Peyer's patch (tissue), 4 donors: ENCODE measurements around the gene RAI2. TPM values are rescaled to one million over a fixed set of nuclear protein-coding genes. Genes with fewer than 3 reads are reported as not detected.

ENCODE experiments used
- DNase-seq, 3 donors: peaks; one replicate each; pipeline ENCODE4 v3.0.0-alpha.2; 2017 to 2019
- H3K27ac ChIP-seq, 4 donors: fragments of 200-600 bp; sonication (generic); one replicate each; pipeline ENCODE4 v1.5.1; 2016 to 2019
- H3K27me3 ChIP-seq, 2 donors: fragments of 200-600 bp; sonication (generic); one replicate each; pipeline ENCODE4 v1.5.1; 2019
- H3K36me3 ChIP-seq, 3 donors: fragments of 200-600 bp; sonication (generic); one replicate each; pipeline ENCODE4 v1.5.1; 2016 to 2019
- H3K4me1 ChIP-seq, 4 donors: fragments of 200-600 bp; sonication (generic); one replicate each; pipeline ENCODE4 v1.5.1; 2016 to 2019
- H3K4me3 ChIP-seq, 4 donors: fragments of 200-600 bp; sonication (generic); 1 replicate in 3 of 4; 2 replicates in 1 of 4; pipeline ENCODE4 v1.5.1; 2016 to 2019; ENCODE audit warnings: mild to moderate bottlenecking in 1 of 4
- H3K9me3 ChIP-seq, 4 donors: fragments of 200-600 bp; sonication (generic); one replicate each; pipeline ENCODE4 v1.5.1; 2016 to 2019; ENCODE audit warnings: mild to moderate bottlenecking in 1 of 4
- CTCF ChIP-seq, 6 experiments: fragments of 450-650 bp in 4 of 6; fragments of 200-600 bp in 2 of 6; sonication (generic) in 1 of 6; IDR thresholded peaks; one replicate each; pipeline ENCODE4 v1.5.1; 2017 to 2019; ENCODE audit warnings: antibody characterized with exemption in 6 of 6, mild to moderate bottlenecking in 3 of 6, moderate library complexity in 1 of 6
- POLR2A ChIP-seq, 2 donors: fragments of 450-650 bp; IDR thresholded peaks; one replicate each; pipeline ENCODE4 v1.5.1; 2017; ENCODE audit warnings: antibody characterized with exemption in 2 of 2, mild to moderate bottlenecking in 2 of 2, moderate library complexity in 2 of 2
- total RNA-seq, 4 donors: library from RNA; depleted of rRNA; stranded (reverse); fragments of >200 nt; gene quantifications; one replicate each; pipeline ENCODE4 v1.1.0, GENCODE V29; 2016

The RAI2 gene
- total RNA-seq, 4 donors from 2014 or later: 5.4 to 25.6 (median 9.9) TPM

- Histone ChIP-seq H3K36me3 (no peaks in the 10 kb centered on the region), H3K9me3 (no peaks in the 10 kb centered on the region), H3K4me3 (no peak overlapping the region), H3K27ac (no peak overlapping the region), H3K27me3 (no peaks in the 10 kb centered on the region), H3K4me1 (no peaks in the 10 kb centered on the region)
- DNase-seq: no peak
- TF ChIP-seq CTCF (IDR thresholded peaks at IDR 0.05): no peak
- TF ChIP-seq POLR2A (IDR thresholded peaks at IDR 0.05): no peak
These were observed 21.8 kb downstream of the RAI2 start for GRCh38 chrX:17839269-17839668.

- TF ChIP-seq CTCF (IDR thresholded peaks at IDR 0.05) (no peak), POLR2A (IDR thresholded peaks at IDR 0.05) (no peak)
- Histone ChIP-seq H3K9me3 (no peaks in the 10 kb centered on the region), H3K4me1 (no peaks in the 10 kb centered on the region), H3K4me3 (no peak overlapping the region), H3K27ac (no peak overlapping the region), H3K36me3 (no peaks in the 10 kb centered on the region), H3K27me3 (no peaks in the 10 kb centered on the region)
- no peak for DNase-seq
These were observed 24.3 kb downstream of the RAI2 start for GRCh38 chrX:17836830-17837229.

- H3K9me3 ChIP-seq: no peaks in the 10 kb centered on the region
- no peaks in the 10 kb centered on the region for H3K4me1 ChIP-seq
- peak in 2 of 3 donors; percentile 52 to 55 for DNase-seq
- TF ChIP-seq POLR2A (IDR thresholded peaks at IDR 0.05) (no peak), CTCF (IDR thresholded peaks at IDR 0.05) (no peak)
- H3K4me3 ChIP-seq: no peak overlapping the region
- H3K27ac ChIP-seq: no peak overlapping the region
- H3K27me3 ChIP-seq: no peaks in the 10 kb centered on the region
- no peaks in the 10 kb centered on the region for H3K36me3 ChIP-seq
These were observed 27.1 kb downstream of the RAI2 start for GRCh38 chrX:17833954-17834353.

DNA sequence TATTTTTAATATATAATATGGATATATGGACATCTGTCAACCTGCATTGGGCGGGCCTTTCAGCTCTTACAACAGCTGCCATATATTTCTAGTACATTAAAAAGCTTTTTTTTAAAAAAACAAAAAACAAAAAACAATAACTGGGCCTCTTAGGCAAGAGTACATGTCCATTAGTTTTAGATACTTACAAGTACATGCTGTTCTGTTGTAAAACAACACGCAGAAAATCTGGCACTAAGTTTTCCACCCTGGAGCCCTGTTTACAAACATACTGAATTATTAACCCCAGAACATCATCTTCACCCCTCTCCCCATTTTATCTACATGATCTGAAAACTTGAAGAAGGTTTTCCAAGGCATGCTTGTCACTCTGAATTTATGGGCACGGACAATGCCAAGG, 29.8 kb downstream of the RAI2 start:
- TF ChIP-seq POLR2A (IDR thresholded peaks at IDR 0.05) (no peak), CTCF (IDR thresholded peaks at IDR 0.05) (no peak)
- H3K36me3 ChIP-seq: no peaks in the 10 kb centered on the region
- H3K9me3 ChIP-seq: no peaks in the 10 kb centered on the region
- H3K27me3 ChIP-seq: no peaks in the 10 kb centered on the region
- no peak overlapping the region for H3K4me3 ChIP-seq
- no peak for DNase-seq
- peak overlapping the region in 1 of 4 donors; percentile 27 for H3K27ac ChIP-seq
- H3K4me1 ChIP-seq: no peaks in the 10 kb centered on the region

- H3K27ac ChIP-seq: peak overlapping the region in 1 of 4 donors; percentile 45
These were observed 30.9 kb downstream of the RAI2 start for GRCh38 chrX:17830211-17830610.

More at GRCh38 chrX:17830211-17830610, 30.9 kb downstream of the RAI2 start:
- H3K36me3 ChIP-seq: no peaks in the 10 kb centered on the region
- TF ChIP-seq POLR2A (IDR thresholded peaks at IDR 0.05) (no peak), CTCF (IDR thresholded peaks at IDR 0.05) (no peak)
- H3K4me1 ChIP-seq: no peaks in the 10 kb centered on the region
- no peak overlapping the region for H3K4me3 ChIP-seq
- no peaks in the 10 kb centered on the region for H3K27me3 ChIP-seq
- no peak for DNase-seq
- no peaks in the 10 kb centered on the region for H3K9me3 ChIP-seq
